HepG2 (cell line): Measurements from ENCODE around the gene CDK2AP2. TPM values are rescaled to one million over a fixed set of nuclear protein-coding genes. Genes with fewer than 3 reads are reported as not detected.

Experiments
- BORCS8-MEF2B ChIP-seq: sonication (generic); formaldehyde crosslinking; IDR thresholded peaks from 2 replicates; pipeline ENCODE4 v1.8.0; 2022; ENCODE audit warnings: mild to moderate bottlenecking, missing genetic modification reagents
- CEBPB ChIP-seq: IDR thresholded peaks from 2 replicates; pipeline ENCODE4 v1.6.1; 2011; ENCODE audit warnings: low read depth, low read length, improper control_type of control experiment, borderline replicate concordance
- CREM ChIP-seq, 2 experiments: sonication (generic) in 1 of 2; formaldehyde crosslinking in 1 of 2; IDR thresholded peaks; 2 replicates each; pipeline versions ENCODE4 v1.4.0 to v1.6.1; 2016 to 2020; ENCODE audit warnings: antibody characterized with exemption in 1 of 2, mild to moderate bottlenecking in 1 of 2, missing genetic modification reagents in 1 of 2
- FOSL2 ChIP-seq: sonication (generic); formaldehyde crosslinking; IDR thresholded peaks from 2 replicates; pipeline ENCODE4 v1.4.0; 2020; ENCODE audit warnings: missing genetic modification reagents
- HNRNPK ChIP-seq: fragments of 200-400 bp; formaldehyde crosslinking; IDR thresholded peaks from 2 replicates; pipeline ENCODE4 v1.6.1; 2018; ENCODE audit warnings: low read length, low read depth, moderate library complexity, mild to moderate bottlenecking; ENCODE audit not compliant: poor library complexity, severe bottlenecking
- HOXA9 ChIP-seq: sonication (generic); formaldehyde crosslinking; IDR thresholded peaks from 2 replicates; pipeline ENCODE4 v1.8.1; 2022; ENCODE audit warnings: missing genetic modification reagents, mild to moderate bottlenecking, moderate library complexity, borderline replicate concordance
- KLF9 ChIP-seq: IDR thresholded peaks from 2 replicates; pipeline ENCODE4 v1.6.1; 2016; ENCODE audit warnings: low read depth
- KMT2A ChIP-seq: sonication (generic); formaldehyde crosslinking; IDR thresholded peaks from 2 replicates; pipeline ENCODE4 v1.4.0; 2020; ENCODE audit warnings: missing genetic modification reagents
- NFE2 ChIP-seq: sonication (generic); formaldehyde crosslinking; IDR thresholded peaks from 2 replicates; pipeline ENCODE4 v1.4.0; 2020; ENCODE audit warnings: missing genetic modification reagents
- PLRG1 ChIP-seq: fragments of 450-650 bp; conservative IDR thresholded peaks from 2 replicates; pipeline ENCODE4 v1.6.1; 2016
- POLR2AphosphoS5 ChIP-seq: IDR thresholded peaks from 2 replicates; pipeline ENCODE4 v1.6.1; 2012; ENCODE audit warnings: low read depth, low read length
- RBAK ChIP-seq: sonication (generic); formaldehyde crosslinking; IDR thresholded peaks from 2 replicates; pipeline ENCODE4 v1.5.1; 2020; ENCODE audit warnings: mild to moderate bottlenecking, missing genetic modification reagents
- SSRP1 ChIP-seq: IDR thresholded peaks from 2 replicates; pipeline ENCODE4 v1.6.1; 2016; ENCODE audit warnings: control low read depth
- STAT5B ChIP-seq: sonication (generic); formaldehyde crosslinking; IDR thresholded peaks from 2 replicates; pipeline ENCODE4 v1.4.0; 2020; ENCODE audit warnings: missing genetic modification reagents
- ZFP1 ChIP-seq: IDR thresholded peaks from 2 replicates; pipeline ENCODE4 v1.6.1; 2016
- ZKSCAN1 ChIP-seq: fragments of 150-350 bp; IDR thresholded peaks from 2 replicates; pipeline ENCODE4 v1.6.1; 2014; ENCODE audit warnings: low read length
- ZNF430 ChIP-seq: sonication (generic); formaldehyde crosslinking; IDR thresholded peaks from 2 replicates; pipeline ENCODE4 v1.9.0; 2021; ENCODE audit warnings: mild to moderate bottlenecking, missing genetic modification reagents
- ZNF569 ChIP-seq: sonication (generic); formaldehyde crosslinking; IDR thresholded peaks from 2 replicates; pipeline ENCODE4 v1.5.0; 2020; ENCODE audit warnings: mild to moderate bottlenecking, missing genetic modification reagents, moderate library complexity, borderline replicate concordance
- ZNF570 ChIP-seq: sonication (generic); formaldehyde crosslinking; IDR thresholded peaks from 2 replicates; pipeline ENCODE4 v1.4.0; 2020; ENCODE audit warnings: mild to moderate bottlenecking, missing genetic modification reagents, borderline replicate concordance
- ZNF672 ChIP-seq: sonication (generic); formaldehyde crosslinking; IDR thresholded peaks from 2 replicates; pipeline ENCODE4 v1.8.1; 2022; ENCODE audit warnings: missing genetic modification reagents
- ZNF749 ChIP-seq: sonication (generic); formaldehyde crosslinking; IDR thresholded peaks from 2 replicates; pipeline ENCODE4 v1.8.0; 2022; ENCODE audit warnings: mild to moderate bottlenecking, missing genetic modification reagents, moderate library complexity, borderline replicate concordance
- ZNF782 ChIP-seq: sonication (generic); formaldehyde crosslinking; IDR thresholded peaks from 2 replicates; pipeline ENCODE4 v1.4.0; 2020; ENCODE audit warnings: missing genetic modification reagents, mild to moderate bottlenecking, borderline replicate concordance
- ZNF839 ChIP-seq: sonication (generic); formaldehyde crosslinking; IDR thresholded peaks from 2 replicates; pipeline ENCODE4 v1.4.0; 2020; ENCODE audit warnings: missing genetic modification reagents, mild to moderate bottlenecking, borderline replicate concordance
- polyA plus RNA-seq, 8 experiments: library from polyadenylated mRNA; depleted of rRNA in 3 of 8; stranded (reverse) in 7 of 8; unstranded in 1 of 8; fragments of >200 nt; fragmentation: Illumina TruSeq in 4 of 8; extraction: Trizol in 4 of 8; gene quantifications; 2 replicates each; pipeline versions ENCODE4 v1.2.1 to v1.2.3, GENCODE V29; 2011 to 2016; ENCODE audit warnings: low read depth in 4 of 8, missing spikeins in 1 of 8, mixed read lengths in 1 of 8; ENCODE audit not compliant: insufficient read depth in 1 of 8
- total RNA-seq, 5 experiments: library from RNA; depleted of rRNA; stranded (reverse); fragments of >200 nt; fragmentation: Illumina TruSeq; extraction: Trizol; gene quantifications; 2 replicates each; pipeline ENCODE4 v1.2.3, GENCODE V29; 2016; ENCODE audit warnings: low read depth in 1 of 5
- TF ChIP-seq, protein P1 (sequence below): sonication (generic); formaldehyde crosslinking; IDR thresholded peaks from 2 replicates; pipeline ENCODE4 v1.5.0; 2020; ENCODE audit warnings: mild to moderate bottlenecking, missing genetic modification reagents, borderline replicate concordance
- TF ChIP-seq, protein P2 (sequence below): sonication (generic); formaldehyde crosslinking; IDR thresholded peaks from 2 replicates; pipeline ENCODE4 v1.8.0; 2022; ENCODE audit warnings: mild to moderate bottlenecking, missing genetic modification reagents; ENCODE audit not compliant: insufficient replicate concordance
- TF ChIP-seq, protein P3 (sequence below), 2 experiments: fragments of 450-650 bp in 1 of 2; sonication (generic) in 1 of 2; formaldehyde crosslinking; IDR thresholded peaks; 2 replicates each; pipeline versions ENCODE4 v1.5.0 to v1.8.0; 2020 to 2022; ENCODE audit warnings: mild to moderate bottlenecking in 1 of 2, missing genetic modification reagents in 1 of 2

The CDK2AP2 gene
- total and polyA plus RNA-seq, 2 of the 13 experiments (the other 11 are each of a cell fraction or from before 2014, with no cell fraction given): 15.0 to 23.2 TPM

DNA sequence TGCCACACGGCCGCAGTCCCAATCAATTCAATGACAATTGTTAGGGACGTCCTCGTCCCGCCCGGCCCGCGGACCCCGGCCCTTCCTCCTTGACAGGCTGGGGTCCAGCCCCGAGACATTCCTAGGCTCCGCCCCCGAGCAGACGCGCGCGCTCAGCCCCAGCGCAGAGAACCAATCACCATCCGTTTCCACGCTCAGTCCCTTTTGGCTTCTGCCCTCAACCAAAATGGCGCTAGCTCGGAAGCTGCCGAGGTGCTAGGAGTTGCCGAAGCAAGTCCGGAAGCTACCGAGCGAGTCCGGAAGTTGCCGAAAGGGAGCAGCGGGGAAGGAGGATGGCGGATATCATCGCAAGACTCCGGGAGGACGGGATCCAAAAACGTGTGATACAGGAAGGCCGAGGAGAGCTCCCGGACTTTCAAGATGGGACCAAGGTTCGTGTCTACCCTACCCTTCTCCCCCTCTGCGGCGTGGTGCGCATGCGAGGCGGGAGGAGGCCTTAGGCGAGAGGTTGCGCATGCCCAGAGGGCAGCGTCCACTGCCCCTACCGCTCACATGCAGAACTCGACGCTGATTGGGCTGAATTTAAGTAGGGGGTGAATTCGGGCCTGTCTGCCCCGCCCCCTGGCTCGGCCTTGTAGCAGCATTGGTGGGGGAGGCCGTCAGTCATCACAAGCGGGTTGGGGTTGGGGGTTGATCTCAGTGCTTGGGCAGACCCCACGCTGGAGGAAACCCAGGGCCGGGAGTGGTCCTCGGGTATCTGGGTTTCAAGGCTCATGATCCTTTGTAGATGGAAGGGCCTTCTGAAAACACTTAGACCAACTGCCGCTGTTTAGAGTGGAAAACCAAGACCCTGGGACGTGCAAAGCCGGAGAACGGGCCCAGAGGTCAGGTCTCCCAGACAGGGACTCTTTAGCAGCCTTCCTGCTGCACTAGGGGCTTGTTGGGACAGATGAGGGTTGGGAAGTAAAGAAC lies 24.8 kb downstream of the CDK2AP2 start, which contains the start of gene AIP (continued):
- TF ChIP-seq, protein P1, sequence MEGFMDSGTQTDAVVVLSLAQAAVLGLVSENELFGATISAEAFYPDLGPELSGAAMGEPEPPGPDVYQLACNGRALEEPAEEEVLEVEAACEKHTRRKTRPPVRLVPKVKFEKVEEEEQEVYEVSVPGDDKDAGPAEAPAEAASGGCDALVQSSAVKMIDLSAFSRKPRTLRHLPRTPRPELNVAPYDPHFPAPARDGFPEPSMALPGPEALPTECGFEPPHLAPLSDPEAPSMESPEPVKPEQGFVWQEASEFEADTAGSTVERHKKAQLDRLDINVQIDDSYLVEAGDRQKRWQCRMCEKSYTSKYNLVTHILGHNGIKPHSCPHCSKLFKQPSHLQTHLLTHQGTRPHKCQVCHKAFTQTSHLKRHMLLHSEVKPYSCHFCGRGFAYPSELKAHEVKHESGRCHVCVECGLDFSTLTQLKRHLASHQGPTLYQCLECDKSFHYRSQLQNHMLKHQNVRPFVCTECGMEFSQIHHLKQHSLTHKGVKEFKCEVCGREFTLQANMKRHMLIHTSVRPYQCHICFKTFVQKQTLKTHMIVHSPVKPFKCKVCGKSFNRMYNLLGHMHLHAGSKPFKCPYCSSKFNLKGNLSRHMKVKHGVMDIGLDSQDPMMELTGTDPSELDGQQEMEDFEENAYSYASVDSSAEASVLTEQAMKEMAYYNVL (CRISPR knock-in tag): peak; percentile 78; the same call in 1 of the 2 replicates
- TF ChIP-seq, protein P2, sequence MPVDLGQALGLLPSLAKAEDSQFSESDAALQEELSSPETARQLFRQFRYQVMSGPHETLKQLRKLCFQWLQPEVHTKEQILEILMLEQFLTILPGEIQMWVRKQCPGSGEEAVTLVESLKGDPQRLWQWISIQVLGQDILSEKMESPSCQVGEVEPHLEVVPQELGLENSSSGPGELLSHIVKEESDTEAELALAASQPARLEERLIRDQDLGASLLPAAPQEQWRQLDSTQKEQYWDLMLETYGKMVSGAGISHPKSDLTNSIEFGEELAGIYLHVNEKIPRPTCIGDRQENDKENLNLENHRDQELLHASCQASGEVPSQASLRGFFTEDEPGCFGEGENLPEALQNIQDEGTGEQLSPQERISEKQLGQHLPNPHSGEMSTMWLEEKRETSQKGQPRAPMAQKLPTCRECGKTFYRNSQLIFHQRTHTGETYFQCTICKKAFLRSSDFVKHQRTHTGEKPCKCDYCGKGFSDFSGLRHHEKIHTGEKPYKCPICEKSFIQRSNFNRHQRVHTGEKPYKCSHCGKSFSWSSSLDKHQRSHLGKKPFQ (CRISPR knock-in tag): peak; percentile 84
- TF ChIP-seq FOSL2 (CRISPR knock-in tag): 0 out of 2 replicates have a peak, but pooled peaks have one; percentile 46
- peak; percentile 99 for TF ChIP-seq ZNF782 (CRISPR knock-in tag)
- peak; percentile 51 for TF ChIP-seq ZNF570
- TF ChIP-seq PLRG1: no peak
- no peak; the same call in 1 of the 2 replicates for TF ChIP-seq ZNF672 (CRISPR knock-in tag)
- TF ChIP-seq, protein P3, sequence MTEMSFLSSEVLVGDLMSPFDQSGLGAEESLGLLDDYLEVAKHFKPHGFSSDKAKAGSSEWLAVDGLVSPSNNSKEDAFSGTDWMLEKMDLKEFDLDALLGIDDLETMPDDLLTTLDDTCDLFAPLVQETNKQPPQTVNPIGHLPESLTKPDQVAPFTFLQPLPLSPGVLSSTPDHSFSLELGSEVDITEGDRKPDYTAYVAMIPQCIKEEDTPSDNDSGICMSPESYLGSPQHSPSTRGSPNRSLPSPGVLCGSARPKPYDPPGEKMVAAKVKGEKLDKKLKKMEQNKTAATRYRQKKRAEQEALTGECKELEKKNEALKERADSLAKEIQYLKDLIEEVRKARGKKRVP (CRISPR knock-in tag; IDR thresholded peaks at IDR 0.05): peak in 1 of 2 experiments; percentile 46; a peak in 1 of 4 replicates
- peak; percentile 96 for TF ChIP-seq ZNF430 (CRISPR knock-in tag)
- TF ChIP-seq ZFP1 (CRISPR knock-in tag): no peak; the same call in 1 of the 2 replicates
- peak; percentile 83 for TF ChIP-seq CREM (IDR thresholded peaks at IDR 0.05)
- TF ChIP-seq CREM (CRISPR knock-in tag; IDR thresholded peaks at IDR 0.05): no peak
- 0 out of 2 replicates have a peak, but pooled peaks have one; percentile 93 for TF ChIP-seq ZNF839
- TF ChIP-seq ZKSCAN1: no peak
- no peak for TF ChIP-seq CEBPB
- TF ChIP-seq KMT2A (CRISPR knock-in tag): peak; percentile 57; the same call in 1 of the 2 replicates
- TF ChIP-seq BORCS8-MEF2B: peak; percentile 100
- no peak for TF ChIP-seq NFE2
- TF ChIP-seq ZNF569 (CRISPR knock-in tag): no peak; the same call in 1 of the 2 replicates
- TF ChIP-seq RBAK (CRISPR knock-in tag): no peak
- no peak; the same call in none of the 2 replicates for TF ChIP-seq POLR2AphosphoS5
- TF ChIP-seq SSRP1 (CRISPR knock-in tag): no peak
- peak; percentile 92; the same call in 1 of the 2 replicates for TF ChIP-seq KLF9 (CRISPR knock-in tag)
- TF ChIP-seq STAT5B (CRISPR knock-in tag): peak; percentile 74; the same call in 1 of the 2 replicates
- peak; percentile 98 for TF ChIP-seq ZNF749 (CRISPR knock-in tag)
- no peak for TF ChIP-seq HNRNPK
- TF ChIP-seq HOXA9 (CRISPR knock-in tag): peak; percentile 53; the same call in 1 of the 2 replicates
